HepG2 (cell line): ENCODE measurements around the gene RHBG. TPM values are rescaled to one million over a fixed set of nuclear protein-coding genes. Genes with fewer than 3 reads are reported as not detected.
A peak's percentile ranks its signal among the peaks of the same experiment; 100 is the strongest.

Source experiments
- ARNTL ChIP-seq: sonication (generic); formaldehyde crosslinking; IDR thresholded peaks from 2 replicates; pipeline ENCODE4 v1.4.0; 2020; ENCODE audit warnings: mild to moderate bottlenecking, missing genetic modification reagents
- BRD4 ChIP-seq: sonication (generic); formaldehyde crosslinking; IDR thresholded peaks from 2 replicates; pipeline ENCODE4 v1.4.0; 2020; ENCODE audit warnings: missing genetic modification reagents
- CEBPB ChIP-seq: IDR thresholded peaks from 2 replicates; pipeline ENCODE4 v1.6.1; 2011; ENCODE audit warnings: low read depth, low read length, improper control_type of control experiment, borderline replicate concordance
- HNRNPK ChIP-seq: fragments of 200-400 bp; formaldehyde crosslinking; IDR thresholded peaks from 2 replicates; pipeline ENCODE4 v1.6.1; 2018; ENCODE audit warnings: low read length, low read depth, moderate library complexity, mild to moderate bottlenecking; ENCODE audit not compliant: poor library complexity, severe bottlenecking
- HOXA5 ChIP-seq: sonication (generic); formaldehyde crosslinking; IDR thresholded peaks from 2 replicates; pipeline ENCODE4 v1.4.0; 2020; ENCODE audit warnings: missing genetic modification reagents
- IRX3 ChIP-seq: sonication (generic); formaldehyde crosslinking; IDR thresholded peaks from 2 replicates; pipeline ENCODE4 v1.8.1; 2023; ENCODE audit warnings: mild to moderate bottlenecking, low read depth, missing genetic modification reagents, borderline replicate concordance
- MATR3 ChIP-seq: sonication (generic); formaldehyde crosslinking; IDR thresholded peaks from 2 replicates; pipeline ENCODE4 v1.4.0; 2020; ENCODE audit warnings: missing genetic modification reagents
- NCOA5 ChIP-seq: sonication (generic); formaldehyde crosslinking; IDR thresholded peaks from 2 replicates; pipeline ENCODE4 v1.4.0; 2020; ENCODE audit warnings: missing genetic modification reagents
- REPIN1 ChIP-seq: sonication (generic); formaldehyde crosslinking; IDR thresholded peaks from 2 replicates; pipeline ENCODE4 v1.8.0; 2022; ENCODE audit warnings: missing genetic modification reagents, low read depth, mild to moderate bottlenecking, borderline replicate concordance
- SATB2 ChIP-seq: sonication (generic); formaldehyde crosslinking; IDR thresholded peaks from 2 replicates; pipeline ENCODE4 v1.5.0; 2020; ENCODE audit warnings: missing genetic modification reagents
- SMC3 ChIP-seq: IDR thresholded peaks from 2 replicates; pipeline ENCODE4 v1.6.1; 2011; ENCODE audit warnings: low read length, improper control_type of control experiment
- SRY ChIP-seq: sonication (generic); formaldehyde crosslinking; IDR thresholded peaks from 2 replicates; pipeline ENCODE4 v1.8.0; 2022; ENCODE audit warnings: mild to moderate bottlenecking, missing genetic modification reagents
- TCF7L2 ChIP-seq: IDR thresholded peaks from 2 replicates; pipeline ENCODE4 v1.6.1; 2011; ENCODE audit warnings: mild to moderate bottlenecking, low read depth, low read length, moderate library complexity
- TEAD3 ChIP-seq: optimal IDR thresholded peaks from 2 replicates; pipeline ENCODE3; 2016; ENCODE audit warnings: borderline replicate concordance
- ZFP36 ChIP-seq: fragments of 150-350 bp; IDR thresholded peaks from 2 replicates; pipeline ENCODE4 v1.6.1; 2018; ENCODE audit warnings: borderline replicate concordance, low read length, low read depth; ENCODE audit not compliant: partially characterized antibody
- ZNF124 ChIP-seq: sonication (generic); formaldehyde crosslinking; IDR thresholded peaks from 2 replicates; pipeline ENCODE4 v1.4.0; 2020; ENCODE audit warnings: missing genetic modification reagents
- ZNF225 ChIP-seq: sonication (generic); formaldehyde crosslinking; IDR thresholded peaks from 2 replicates; pipeline ENCODE4 v1.4.0; 2020; ENCODE audit warnings: mild to moderate bottlenecking, missing genetic modification reagents
- ZNF251 ChIP-seq: sonication (generic); formaldehyde crosslinking; IDR thresholded peaks from 2 replicates; pipeline ENCODE4 v1.9.0; 2021; ENCODE audit warnings: mild to moderate bottlenecking, missing genetic modification reagents
- ZNF484 ChIP-seq: sonication (generic); formaldehyde crosslinking; IDR thresholded peaks from 2 replicates; pipeline ENCODE4 v1.5.1; 2020; ENCODE audit warnings: mild to moderate bottlenecking, low read depth, missing genetic modification reagents, borderline replicate concordance
- ZNF644 ChIP-seq: IDR thresholded peaks from 2 replicates; pipeline ENCODE4 v1.6.1; 2016; ENCODE audit warnings: low read depth
- ZNF761 ChIP-seq: sonication (generic); formaldehyde crosslinking; conservative IDR thresholded peaks from 2 replicates; pipeline ENCODE4 v1.4.0; 2020; ENCODE audit warnings: mild to moderate bottlenecking, missing genetic modification reagents
- ZNF780A ChIP-seq: sonication (generic); formaldehyde crosslinking; IDR thresholded peaks from 2 replicates; pipeline ENCODE4 v1.8.0; 2022; ENCODE audit warnings: mild to moderate bottlenecking, missing genetic modification reagents, moderate library complexity
- ZNF782 ChIP-seq: sonication (generic); formaldehyde crosslinking; IDR thresholded peaks from 2 replicates; pipeline ENCODE4 v1.4.0; 2020; ENCODE audit warnings: missing genetic modification reagents, mild to moderate bottlenecking, borderline replicate concordance
- polyA plus RNA-seq, 8 experiments: library from polyadenylated mRNA; depleted of rRNA in 3 of 8; stranded (reverse) in 7 of 8; unstranded in 1 of 8; fragments of >200 nt; fragmentation: Illumina TruSeq in 4 of 8; extraction: Trizol in 4 of 8; gene quantifications; 2 replicates each; pipeline versions ENCODE4 v1.2.1 to v1.2.3, GENCODE V29; 2011 to 2016; ENCODE audit warnings: low read depth in 4 of 8, missing spikeins in 1 of 8, mixed read lengths in 1 of 8; ENCODE audit not compliant: insufficient read depth in 1 of 8
- total RNA-seq, 5 experiments: library from RNA; depleted of rRNA; stranded (reverse); fragments of >200 nt; fragmentation: Illumina TruSeq; extraction: Trizol; gene quantifications; 2 replicates each; pipeline ENCODE4 v1.2.3, GENCODE V29; 2016; ENCODE audit warnings: low read depth in 1 of 5
- TF ChIP-seq, protein P1 (sequence below): sonication (generic); formaldehyde crosslinking; IDR thresholded peaks from 2 replicates; pipeline ENCODE4 v1.8.0; 2022; ENCODE audit warnings: mild to moderate bottlenecking, missing genetic modification reagents; ENCODE audit not compliant: insufficient replicate concordance
- TF ChIP-seq, protein P2 (sequence below): sonication (generic); formaldehyde crosslinking; IDR thresholded peaks from 2 replicates; pipeline ENCODE4 v1.8.1; 2023; ENCODE audit warnings: mild to moderate bottlenecking, inconsistent platforms, moderate library complexity, missing genetic modification reagents, borderline replicate concordance
- TF ChIP-seq, protein P3 (sequence below): sonication (generic); formaldehyde crosslinking; IDR thresholded peaks from 2 replicates; pipeline ENCODE4 v1.5.0; 2020; ENCODE audit warnings: missing genetic modification reagents
- TF ChIP-seq, protein P4 (sequence below): sonication (generic); formaldehyde crosslinking; IDR thresholded peaks from 2 replicates; pipeline ENCODE4 v1.4.0; 2020; ENCODE audit warnings: missing genetic modification reagents

The RHBG gene
- total and polyA plus RNA-seq, 2 of the 13 experiments (the other 11 are each of a cell fraction or from before 2014, with no cell fraction given): 61.8 to 73.5 TPM

DNA sequence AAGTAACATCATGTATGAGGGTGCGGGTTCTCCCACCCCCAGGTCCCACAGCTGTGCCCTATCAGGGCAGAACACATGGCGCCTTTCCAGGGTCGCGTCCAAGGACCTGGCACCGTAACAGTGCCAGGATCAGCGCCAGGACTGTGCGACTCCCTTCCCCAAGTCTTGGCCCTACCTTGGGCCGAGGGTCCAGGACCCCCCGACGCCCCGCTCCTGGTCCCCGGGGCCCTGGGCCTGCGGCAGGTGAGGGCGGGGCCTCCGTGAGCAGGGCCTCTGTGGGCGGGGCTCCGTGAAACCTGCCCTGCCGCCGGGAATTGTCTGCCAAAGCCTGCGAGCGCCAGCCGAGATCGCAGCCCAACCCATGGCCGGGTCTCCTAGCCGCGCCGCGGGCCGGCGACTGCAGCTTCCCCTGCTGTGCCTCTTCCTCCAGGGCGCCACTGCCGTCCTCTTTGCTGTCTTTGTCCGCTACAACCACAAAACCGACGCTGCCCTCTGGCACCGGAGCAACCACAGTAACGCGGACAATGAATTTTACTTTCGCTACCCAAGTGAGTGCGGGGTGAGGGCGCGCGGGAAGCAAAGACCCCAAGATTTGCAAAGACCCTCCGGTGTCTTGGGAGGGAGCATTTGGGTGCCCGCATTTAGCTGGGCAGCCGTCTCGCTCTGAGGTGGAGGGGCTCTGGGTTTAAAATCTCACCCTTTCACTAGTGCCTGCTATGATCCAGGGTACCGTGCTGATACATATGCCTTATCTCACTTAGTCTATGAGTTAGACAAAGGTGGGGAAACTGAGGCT lies at the start of gene RHBG (continued):
- TF ChIP-seq ZFP36 (no peak), ZNF644 (CRISPR knock-in tag) (no peak), SATB2 (CRISPR knock-in tag) (no peak), ZNF782 (CRISPR knock-in tag) (0 out of 2 replicates have a peak, but pooled peaks have one; percentile 41), TEAD3 (peak; percentile 25), IRX3 (CRISPR knock-in tag) (no peak), HOXA5 (CRISPR knock-in tag) (peak; percentile 82), CEBPB (no peak), NCOA5 (no peak), HNRNPK (no peak), ZNF484 (CRISPR knock-in tag) (0 out of 2 replicates have a peak, but pooled peaks have one; percentile 62), MATR3 (CRISPR knock-in tag) (no peak), ZNF124 (no peak), BRD4 (CRISPR knock-in tag) (peak; percentile 80; the same call in 1 of the 2 replicates), ZNF251 (CRISPR knock-in tag) (no peak), REPIN1 (CRISPR knock-in tag) (peak; percentile 53; the same call in 1 of the 2 replicates), SMC3 (no peak), ARNTL (peak; percentile 55; the same call in 1 of the 2 replicates), SRY (CRISPR knock-in tag) (peak; percentile 91; the same call in 1 of the 2 replicates), ZNF761 (CRISPR knock-in tag) (no peak), ZNF780A (CRISPR knock-in tag) (no peak), TCF7L2 (no peak), ZNF225 (CRISPR knock-in tag) (no peak; the same call in none of the 2 replicates)
- TF ChIP-seq, protein P1, sequence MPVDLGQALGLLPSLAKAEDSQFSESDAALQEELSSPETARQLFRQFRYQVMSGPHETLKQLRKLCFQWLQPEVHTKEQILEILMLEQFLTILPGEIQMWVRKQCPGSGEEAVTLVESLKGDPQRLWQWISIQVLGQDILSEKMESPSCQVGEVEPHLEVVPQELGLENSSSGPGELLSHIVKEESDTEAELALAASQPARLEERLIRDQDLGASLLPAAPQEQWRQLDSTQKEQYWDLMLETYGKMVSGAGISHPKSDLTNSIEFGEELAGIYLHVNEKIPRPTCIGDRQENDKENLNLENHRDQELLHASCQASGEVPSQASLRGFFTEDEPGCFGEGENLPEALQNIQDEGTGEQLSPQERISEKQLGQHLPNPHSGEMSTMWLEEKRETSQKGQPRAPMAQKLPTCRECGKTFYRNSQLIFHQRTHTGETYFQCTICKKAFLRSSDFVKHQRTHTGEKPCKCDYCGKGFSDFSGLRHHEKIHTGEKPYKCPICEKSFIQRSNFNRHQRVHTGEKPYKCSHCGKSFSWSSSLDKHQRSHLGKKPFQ (CRISPR knock-in tag): peak; percentile 70
- TF ChIP-seq, protein P2, sequence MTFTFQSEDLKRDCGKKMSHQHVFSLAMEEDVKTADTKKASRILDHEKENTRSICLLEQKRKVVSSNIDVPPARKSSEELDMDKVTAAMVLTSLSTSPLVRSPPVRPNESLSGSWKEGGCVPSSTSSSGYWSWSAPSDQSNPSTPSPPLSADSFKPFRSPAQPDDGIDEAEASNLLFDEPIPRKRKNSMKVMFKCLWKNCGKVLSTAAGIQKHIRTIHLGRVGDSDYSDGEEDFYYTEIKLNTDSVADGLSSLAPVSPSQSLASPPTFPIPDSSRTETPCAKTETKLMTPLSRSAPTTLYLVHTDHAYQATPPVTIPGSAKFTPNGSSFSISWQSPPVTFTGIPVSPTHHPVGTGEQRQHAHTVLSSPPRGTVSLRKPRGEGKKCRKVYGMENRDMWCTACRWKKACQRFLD (CRISPR knock-in tag): peak; percentile 50; the same call in 1 of the 2 replicates
- TF ChIP-seq, protein P3, sequence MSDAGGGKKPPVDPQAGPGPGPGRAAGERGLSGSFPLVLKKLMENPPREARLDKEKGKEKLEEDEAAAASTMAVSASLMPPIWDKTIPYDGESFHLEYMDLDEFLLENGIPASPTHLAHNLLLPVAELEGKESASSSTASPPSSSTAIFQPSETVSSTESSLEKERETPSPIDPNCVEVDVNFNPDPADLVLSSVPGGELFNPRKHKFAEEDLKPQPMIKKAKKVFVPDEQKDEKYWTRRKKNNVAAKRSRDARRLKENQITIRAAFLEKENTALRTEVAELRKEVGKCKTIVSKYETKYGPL (CRISPR knock-in tag): no peak
- TF ChIP-seq, protein P4, sequence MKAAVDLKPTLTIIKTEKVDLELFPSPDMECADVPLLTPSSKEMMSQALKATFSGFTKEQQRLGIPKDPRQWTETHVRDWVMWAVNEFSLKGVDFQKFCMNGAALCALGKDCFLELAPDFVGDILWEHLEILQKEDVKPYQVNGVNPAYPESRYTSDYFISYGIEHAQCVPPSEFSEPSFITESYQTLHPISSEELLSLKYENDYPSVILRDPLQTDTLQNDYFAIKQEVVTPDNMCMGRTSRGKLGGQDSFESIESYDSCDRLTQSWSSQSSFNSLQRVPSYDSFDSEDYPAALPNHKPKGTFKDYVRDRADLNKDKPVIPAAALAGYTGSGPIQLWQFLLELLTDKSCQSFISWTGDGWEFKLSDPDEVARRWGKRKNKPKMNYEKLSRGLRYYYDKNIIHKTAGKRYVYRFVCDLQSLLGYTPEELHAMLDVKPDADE (CRISPR knock-in tag): no peak
